GM21825 (cell line): ENCODE measurements around the gene SPEF2.
A peak's percentile ranks its signal among the peaks of the same experiment; 100 is the strongest.
"Not testable (repeated sequence)": the region's sequence is repeated elsewhere in the genome, so short reads cannot be mapped to it uniquely, and the experiment has no call there.

Experiments used
- ATAC-seq: cut with Tn5 transposase; IDR thresholded peaks from one replicate; pipeline ENCODE4 v1.9.1; 2021; ENCODE audit warnings: mild to moderate bottlenecking, moderate library complexity; ENCODE audit not compliant: unreplicated experiment

Gene SPEF2

GRCh38 chr5:35850967-35851680, 233.5 kb downstream of the SPEF2 start:
- no peak for ATAC-seq

- ATAC-seq, result peak; percentile 69
Observed at GRCh38 chr5:35852084-35852734, 234.5 kb downstream of the SPEF2 start.

- ATAC-seq, result no peak
Observed at GRCh38 chr5:35852773-35853172, 235.1 kb downstream of the SPEF2 start.

- ATAC-seq, result no peak
Observed at GRCh38 chr5:35853631-35854030, 236.0 kb downstream of the SPEF2 start.

GRCh38 chr5:35854248-35854647, 236.6 kb downstream of the SPEF2 start:
- no peak for ATAC-seq

- no peak for ATAC-seq
Observed at GRCh38 chr5:35855187-35855586, 237.5 kb downstream of the SPEF2 start.

GRCh38 chr5:35856186-35856764, 238.6 kb downstream of the SPEF2 start:
- not testable (repeated sequence) for ATAC-seq

- no peak for ATAC-seq
Observed at GRCh38 chr5:35856765-35857351, 239.2 kb downstream of the SPEF2 start, which contains the start of gene IL7R. TSS of gene IL7R (plus strand) at chr5:35856891. CDS start at chr5:35856978, 87 bp downstream.

- ATAC-seq, result no peak
Observed at GRCh38 chr5:35857606-35858205, 240.0 kb downstream of the SPEF2 start.

GRCh38 chr5:35859101-35859661, 241.5 kb downstream of the SPEF2 start:
- no peak for ATAC-seq

- no peak for ATAC-seq
Observed at GRCh38 chr5:35860686-35861085, 243.0 kb downstream of the SPEF2 start.

GRCh38 chr5:35861718-35862117, 244.1 kb downstream of the SPEF2 start:
- ATAC-seq, result no peak

- ATAC-seq, result no peak
Observed at GRCh38 chr5:35862126-35862525, 244.5 kb downstream of the SPEF2 start.

- no peak for ATAC-seq
Observed at GRCh38 chr5:35863159-35863558, 245.5 kb downstream of the SPEF2 start.
